Naive thymus-derived CD8-positive, alpha-beta T cell (primary cell): ENCODE results near the gene PLAU. TPM values are rescaled to one million over a fixed set of nuclear protein-coding genes. Genes with fewer than 3 reads are reported as not detected.

Experiments
- ATAC-seq, 2 donors: fragments of 150-1000 bp; cut with Tn5 transposase in 1 of 2; sonication (Bioruptor Pico), chemical (Tn5 transposase) in 1 of 2; 1 replicate in 1 of 2; 2 replicates in 1 of 2; pipeline ENCODE4 v1.10.0; 2021; ENCODE audit warnings: mild to moderate bottlenecking in 2 of 2, moderate library complexity in 2 of 2
- POLR2A ChIA-PET: fragments of 350-600 bp; sonication (Branson Sonifier 250); formaldehyde crosslinking; loops from one replicate; lab custom pipeline; 2021; ENCODE audit warnings: antibody characterized with exemption; lab: Charles Lee
- DNase-seq, 10 donors: peaks; one replicate each; pipeline versions ENCODE4 v3.0.0 to v3.0.0-alpha.2; 2020 to 2022
- H3K27ac Mint-ChIP-seq, 10 donors: one replicate each; pipeline ENCODE4 v1.8.0; 2020 to 2022; ENCODE audit warnings: mild to moderate bottlenecking in 10 of 10, mixed read lengths in 10 of 10, moderate library complexity in 4 of 10, inconsistent platforms in 1 of 10
- H3K27me3 Mint-ChIP-seq, 5 donors: one replicate each; pipeline ENCODE4 v1.8.0; 2021 to 2022; ENCODE audit warnings: mixed read lengths in 5 of 5
- H3K36me3 Mint-ChIP-seq, 3 donors: one replicate each; pipeline ENCODE4 v1.8.0; 2020 to 2022; ENCODE audit warnings: mixed read lengths in 3 of 3, mild to moderate bottlenecking in 2 of 3, inconsistent platforms in 1 of 3
- H3K4me1 Mint-ChIP-seq, 4 donors: one replicate each; pipeline ENCODE4 v1.8.0; 2021 to 2022; ENCODE audit warnings: mixed read lengths in 4 of 4
- H3K4me3 Mint-ChIP-seq, 10 donors: one replicate each; pipeline ENCODE4 v1.8.0; 2020 to 2022; ENCODE audit warnings: mild to moderate bottlenecking in 10 of 10, mixed read lengths in 10 of 10, moderate library complexity in 6 of 10, inconsistent platforms in 1 of 10
- H3K9me3 Mint-ChIP-seq, 9 donors: one replicate each; pipeline ENCODE4 v1.8.0; 2020 to 2022; ENCODE audit warnings: mixed read lengths in 9 of 9, mild to moderate bottlenecking in 3 of 9, inconsistent platforms in 1 of 9, moderate library complexity in 1 of 9
- polyA plus RNA-seq, 3 donors: library from polyadenylated mRNA; unstranded; fragments of 300-500 nt; fragmentation: Illumina TruSeq; gene quantifications; one replicate each; pipeline ENCODE4 v1.2.3, GENCODE V29; 2021
- total RNA-seq, 8 experiments: library from RNA in 2 of 8; stranded (reverse) in 2 of 8; gene quantifications; one replicate each; pipeline ENCODE4 v1.2.3 and lab custom pipeline; 2021 to 2026

PLAU gene
- total and polyA plus RNA-seq, 5 experiments from 2014 or later: 0.26 to 0.30 TPM; not detected in 3

GRCh38 chr10:73877533-73878160, 33.3 kb upstream of the PLAU start:
- DNase-seq (no peak), ATAC-seq (no peak)
- Mint-ChIP-seq H3K4me3 (peak overlapping the region in 2 of 10 donors; percentile 9 to 43), H3K4me1 (peaks cover 29 to 51% (median 49%) of the 10 kb centered on the region in 4 donors), H3K36me3 (peaks cover 0 to 5% (median 0%) of the 10 kb centered on the region in 3 donors), H3K27me3 (peaks cover 0 to 2% (median 0%) of the 10 kb centered on the region in 5 donors), H3K27ac (peak overlapping the region; percentile 29 to 97 (median 76)), H3K9me3 (no peaks in the 10 kb centered on the region)
- POLR2A ChIA-PET: interaction anchor here (0.6 to 7.9 kb wide), 6 partner anchors 13 to 115 kb away, joined by 3 to 106 read pairs (median 6); no protein-coding TSS in a partner anchor

GRCh38 chr10:73878365-73878764, 32.6 kb upstream of the PLAU start:
- Mint-ChIP-seq H3K27ac (peak overlapping the region in 8 of 10 donors; percentile 59 to 97 (median 85)), H3K4me1 (peaks cover 23 to 44% (median 42%) of the 10 kb centered on the region in 4 donors)
- POLR2A ChIA-PET: interaction anchor here (0.6 to 7.9 kb wide), 8 partner anchors 14 to 115 kb away, joined by 3 to 106 read pairs (median 6); a partner anchor contains a TSS

GRCh38 chr10:73879296-73880173, 31.4 kb upstream of the PLAU start:
- Mint-ChIP-seq H3K4me1 (peaks cover 23 to 43% (median 42%) of the 10 kb centered on the region in 4 donors), H3K9me3 (no peaks in the 10 kb centered on the region), H3K27me3 (peaks cover 0 to 2% (median 0%) of the 10 kb centered on the region in 5 donors), H3K36me3 (no peaks in the 10 kb centered on the region), H3K27ac (peak overlapping the region; percentile 41 to 95 (median 82)), H3K4me3 (peak overlapping the region in 2 of 10 donors; percentile 1 to 51)
- ATAC-seq (peak; percentile 85 to 88), DNase-seq (peak; percentile 90 to 97 (median 93))
- POLR2A ChIA-PET: interaction anchor here (0.5 to 7.9 kb wide), 12 partner anchors 10 to 459 kb away, joined by 3 to 106 read pairs (median 4); a partner anchor contains a TSS

More at GRCh38 chr10:73878365-73878764, 32.6 kb upstream of the PLAU start:
- peaks cover 0 to 2% (median 0%) of the 10 kb centered on the region in 5 donors for H3K27me3 Mint-ChIP-seq
- DNase-seq: no peak
- no peaks in the 10 kb centered on the region for H3K36me3 Mint-ChIP-seq
- ATAC-seq: no peak
- H3K4me3 Mint-ChIP-seq: no peak overlapping the region
- H3K9me3 Mint-ChIP-seq: no peaks in the 10 kb centered on the region

- Mint-ChIP-seq H3K36me3 (no peaks in the 10 kb centered on the region), H3K27me3 (peaks cover 0 to 6% (median 0%) of the 10 kb centered on the region in 5 donors), H3K4me3 (no peak overlapping the region), H3K27ac (peak overlapping the region in 4 of 10 donors; percentile 12 to 61 (median 52)), H3K4me1 (peaks cover 19 to 35% (median 32%) of the 10 kb centered on the region in 4 donors), H3K9me3 (no peaks in the 10 kb centered on the region)
- DNase-seq (no peak), ATAC-seq (no peak)
- POLR2A ChIA-PET: interaction anchor here (0.6 kb wide), 1 partner anchor 59 kb away, joined by 3 read pairs; no protein-coding TSS in a partner anchor
Observed at GRCh38 chr10:73881221-73881919, 29.6 kb upstream of the PLAU start.

GRCh38 chr10:73884017-73884416, 26.9 kb upstream of the PLAU start:
- Mint-ChIP-seq H3K4me3 (no peak overlapping the region), H3K27ac (no peak overlapping the region), H3K9me3 (no peaks in the 10 kb centered on the region), H3K36me3 (no peaks in the 10 kb centered on the region), H3K27me3 (peaks cover 0 to 6% (median 0%) of the 10 kb centered on the region in 5 donors), H3K4me1 (peaks cover 12 to 23% (median 15%) of the 10 kb centered on the region in 4 donors)
- no peak for DNase-seq
- no peak for ATAC-seq
- POLR2A ChIA-PET: no interaction called here

GRCh38 chr10:73886085-73886529, 24.8 kb upstream of the PLAU start:
- no peaks in the 10 kb centered on the region for H3K36me3 Mint-ChIP-seq
- peaks cover 0 to 12% (median 5%) of the 10 kb centered on the region in 4 donors for H3K4me1 Mint-ChIP-seq
- no peaks in the 10 kb centered on the region for H3K9me3 Mint-ChIP-seq
- no peak overlapping the region for H3K4me3 Mint-ChIP-seq
- peaks cover 0 to 6% (median 0%) of the 10 kb centered on the region in 5 donors for H3K27me3 Mint-ChIP-seq
- H3K27ac Mint-ChIP-seq: peak overlapping the region in 1 of 10 donors; percentile 9
- POLR2A ChIA-PET: interaction anchor here (0.7 to 1.1 kb wide), 4 partner anchors 35 to 55 kb away, joined by 4 to 6 read pairs (median 6); no protein-coding TSS in a partner anchor
- ATAC-seq: peak; percentile 94 to 100
- peak; percentile 41 to 83 (median 65) for DNase-seq

- no peaks in the 10 kb centered on the region for H3K9me3 Mint-ChIP-seq
- no peak for ATAC-seq
- H3K27ac Mint-ChIP-seq: no peak overlapping the region
- H3K4me1 Mint-ChIP-seq: peaks cover 0 to 12% (median 5%) of the 10 kb centered on the region in 4 donors
- POLR2A ChIA-PET: interaction anchor here (0.7 to 1.4 kb wide), 5 partner anchors 35 to 54 kb away, joined by 3 to 6 read pairs (median 5); no protein-coding TSS in a partner anchor
- DNase-seq: no peak
- H3K36me3 Mint-ChIP-seq: no peaks in the 10 kb centered on the region
- H3K27me3 Mint-ChIP-seq: peaks cover 0 to 6% (median 0%) of the 10 kb centered on the region in 5 donors
- no peak overlapping the region for H3K4me3 Mint-ChIP-seq
Observed at GRCh38 chr10:73886661-73887293, 24.2 kb upstream of the PLAU start.

- no peaks in the 10 kb centered on the region for H3K9me3 Mint-ChIP-seq
- DNase-seq: no peak
Observed at GRCh38 chr10:73887294-73888039, 23.5 kb upstream of the PLAU start.

GRCh38 chr10:73888514-73888913, 22.4 kb upstream of the PLAU start:
- H3K4me1 Mint-ChIP-seq: peaks cover 0 to 12% (median 6%) of the 10 kb centered on the region in 4 donors
- no peak for DNase-seq
- no peaks in the 10 kb centered on the region for H3K9me3 Mint-ChIP-seq
- H3K36me3 Mint-ChIP-seq: no peaks in the 10 kb centered on the region
- no peak overlapping the region for H3K27ac Mint-ChIP-seq
- H3K4me3 Mint-ChIP-seq: no peak overlapping the region
- ATAC-seq: no peak
- peaks cover 0 to 6% (median 0%) of the 10 kb centered on the region in 5 donors for H3K27me3 Mint-ChIP-seq
- POLR2A ChIA-PET: interaction anchor here (1.3 to 1.4 kb wide), 2 partner anchors 52 kb away, joined by 3 to 6 read pairs; no protein-coding TSS in a partner anchor

More at GRCh38 chr10:73887294-73888039, 23.5 kb upstream of the PLAU start:
- POLR2A ChIA-PET: interaction anchor here (1.4 kb wide), 1 partner anchor 53 kb away, joined by 3 read pairs; no protein-coding TSS in a partner anchor
- Mint-ChIP-seq H3K4me3 (no peak overlapping the region), H3K27me3 (peaks cover 0 to 6% (median 0%) of the 10 kb centered on the region in 5 donors), H3K4me1 (peaks cover 0 to 12% (median 5%) of the 10 kb centered on the region in 4 donors), H3K27ac (no peak overlapping the region), H3K36me3 (no peaks in the 10 kb centered on the region)
- no peak for ATAC-seq

GRCh38 chr10:73889014-73889413, 21.9 kb upstream of the PLAU start:
- DNase-seq: no peak
- Mint-ChIP-seq H3K27ac (no peak overlapping the region), H3K4me3 (no peak overlapping the region), H3K36me3 (no peaks in the 10 kb centered on the region), H3K4me1 (peaks cover 0 to 12% (median 6%) of the 10 kb centered on the region in 4 donors), H3K27me3 (peaks cover 0 to 6% (median 0%) of the 10 kb centered on the region in 5 donors), H3K9me3 (no peaks in the 10 kb centered on the region)
- no peak for ATAC-seq
- POLR2A ChIA-PET: interaction anchor here (1.3 kb wide), 1 partner anchor 52 kb away, joined by 6 read pairs; no protein-coding TSS in a partner anchor
